Measurements from ENCODE around the gene FAM184A.

GRCh38 chr6:118996289-118996820, 82.1 kb downstream of the FAM184A start:
- no peak for TF ChIP-seq POLR2A (IDR thresholded peaks at IDR 0.05; ENCODE audit: low read depth)
- TF ChIP-seq CTCF (IDR thresholded peaks at IDR 0.05) = no peak
- no peak for TF ChIP-seq POLR2AphosphoS5 (IDR thresholded peaks at IDR 0.05)
- no peak for TF ChIP-seq EP300 (IDR thresholded peaks at IDR 0.05)

All from esophagus muscularis mucosa (tissue), 4 donors.